T-helper 1 cell treated with Interleukin-12 subunit alpha and Interleukin-12 subunit beta and Interleukin-4 antibody, amounts not matched to agents 30 ng/mL and 1 ng/mL, for 36 hours (primary cell): ENCODE measurements around the gene STARD3. TPM values are rescaled to one million over a fixed set of nuclear protein-coding genes. Genes with fewer than 3 reads are reported as not detected.

Source experiments
- intact Hi-C: fragments of 100-400 bp; cut with micrococcal nuclease; formaldehyde crosslinking; loops from one replicate; pipeline ENCODE4 v1.15.1; 2024
- total RNA-seq: library from RNA; stranded (reverse); gene quantifications from 2 replicates; pipeline ENCODE4 v1.2.3, GENCODE V29; 2022

Gene STARD3
- total RNA-seq, 1 donor from 2014 or later, result 70.6 TPM

- intact Hi-C loops, result no loop called here
Measured at GRCh38 chr17:39618246-39618913, 18.6 kb upstream of the STARD3 start.

DNA sequence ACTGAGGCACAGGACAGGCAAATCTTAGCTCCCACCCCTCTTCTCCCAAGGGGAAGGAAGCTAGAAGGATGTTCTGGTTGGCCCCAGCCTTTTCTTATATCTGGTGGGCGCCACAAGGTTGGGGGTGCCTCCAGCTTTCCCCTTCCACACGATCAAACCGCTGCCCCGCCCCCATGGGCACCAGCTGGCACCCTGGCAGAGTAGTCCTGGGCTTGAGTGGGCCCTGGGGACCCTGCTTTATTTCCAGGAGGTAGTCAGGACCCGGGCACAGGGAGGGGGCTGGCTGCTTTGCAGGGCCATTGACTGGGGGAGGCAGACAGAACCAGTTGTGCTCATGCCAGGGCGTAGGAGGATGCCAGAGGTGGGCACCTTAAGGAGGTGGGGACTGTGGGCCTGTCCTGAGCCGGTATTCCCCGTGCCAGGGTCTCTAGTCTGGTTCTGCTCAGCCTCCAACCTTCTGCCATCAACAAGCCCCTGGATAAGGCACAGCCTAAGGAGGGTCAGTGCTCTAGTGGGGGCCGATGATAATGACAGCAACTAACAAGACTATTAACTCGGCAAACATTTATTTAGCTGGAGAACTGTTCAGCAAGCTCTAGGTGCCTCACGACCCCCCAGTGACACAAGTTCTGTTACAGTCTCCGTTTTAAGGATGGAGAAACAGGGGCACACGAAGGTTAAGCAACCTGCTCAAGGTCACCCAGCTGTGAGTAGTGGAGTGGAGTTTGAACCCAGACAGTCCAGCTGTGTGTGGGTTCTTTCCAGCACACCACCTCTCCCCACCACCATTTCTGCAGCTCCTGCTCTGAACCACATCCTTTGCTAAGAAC, 17.8 kb upstream of the STARD3 start:
- intact Hi-C loops, result no loop called here

- intact Hi-C loops, result no loop called here
Measured at GRCh38 chr17:39619786-39620101, 17.2 kb upstream of the STARD3 start.

DNA sequence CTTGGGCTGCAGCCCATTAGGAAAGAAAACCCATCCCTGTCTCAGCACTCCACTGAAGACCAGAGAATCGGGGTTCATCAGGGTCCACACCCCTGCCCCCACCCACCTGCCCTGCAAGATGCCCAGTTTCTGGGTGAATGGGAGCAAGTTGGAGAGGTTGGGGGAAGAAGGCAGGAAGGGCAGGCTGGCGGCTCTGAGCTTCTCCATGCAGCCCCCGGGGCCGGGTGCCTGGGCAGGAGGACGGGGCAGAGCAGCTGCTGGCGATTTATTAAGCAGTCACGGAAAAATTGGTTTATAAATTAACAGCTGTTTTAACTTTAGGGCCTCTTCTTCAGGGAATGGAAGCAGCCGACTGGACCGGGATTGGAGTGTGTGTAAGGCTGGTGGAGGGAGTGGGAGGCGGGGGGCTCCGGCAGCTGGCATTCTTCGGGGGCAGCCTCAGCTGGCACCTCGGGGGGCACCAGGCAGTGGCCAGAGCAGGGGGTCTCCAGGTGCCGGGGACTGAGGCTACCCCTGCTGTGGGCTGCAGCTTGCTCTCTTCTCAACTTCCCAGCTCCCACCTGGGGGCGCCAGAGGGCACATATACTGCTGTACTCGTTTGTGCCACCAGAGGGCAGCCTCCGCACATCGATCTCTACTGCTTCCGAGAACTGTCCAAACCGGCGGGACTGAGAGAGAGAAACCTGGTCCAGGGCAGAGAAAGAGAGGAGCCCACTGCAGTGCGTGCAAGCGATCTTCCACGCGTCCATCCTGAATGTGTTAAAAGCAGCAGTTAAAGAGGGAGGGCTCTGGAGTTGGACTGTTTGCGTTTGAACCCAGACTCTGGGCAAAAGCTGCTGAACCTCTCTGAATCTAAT, 15.2 kb upstream of the STARD3 start:
- intact Hi-C loops, result loop anchor here (1.0 to 2.0 kb wide), 12 partner anchors 13 to 415 kb away; partner anchors contain the start of genes MIEN1, PNMT and PSMD3

GRCh38 chr17:39622380-39623006, 14.5 kb upstream of the STARD3 start:
- intact Hi-C loops, result loop anchor here (1.0 to 2.0 kb wide), 14 partner anchors 12 to 416 kb away; partner anchors contain the start of genes MIEN1, PNMT and PSMD3

DNA sequence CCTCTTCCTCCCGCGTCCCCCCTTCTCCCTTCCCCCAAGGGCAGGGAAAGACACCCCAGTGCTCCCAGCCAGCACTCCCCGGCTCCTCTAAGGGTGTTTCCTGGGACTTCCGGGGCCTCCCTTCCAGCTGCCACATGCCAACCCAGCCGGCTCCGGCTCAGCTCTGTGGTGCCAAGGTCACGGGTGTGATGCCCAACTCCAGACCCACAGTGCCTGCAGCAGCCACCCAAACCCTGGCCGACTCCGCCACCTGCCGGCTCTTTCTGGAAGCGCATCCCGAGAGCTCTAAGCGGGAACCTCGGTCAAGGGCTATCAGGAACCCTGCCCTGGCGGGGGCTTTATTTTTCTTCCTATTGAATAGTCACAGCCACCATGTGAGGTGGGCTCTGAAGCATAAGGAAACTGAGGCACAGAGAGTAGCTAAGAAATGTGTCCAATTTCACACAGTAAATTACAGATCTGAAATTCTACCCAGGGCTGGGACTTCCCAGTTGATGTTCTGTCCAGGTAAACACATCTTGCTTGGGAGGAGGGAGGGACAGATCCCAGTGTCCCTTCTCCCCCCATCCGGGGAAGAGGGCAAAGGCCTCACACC, 13.5 kb upstream of the STARD3 start:
- intact Hi-C loops, result loop anchor here (1.0 to 2.0 kb wide), 4 partner anchors 75 to 417 kb away; no protein-coding TSS in a partner anchor

DNA sequence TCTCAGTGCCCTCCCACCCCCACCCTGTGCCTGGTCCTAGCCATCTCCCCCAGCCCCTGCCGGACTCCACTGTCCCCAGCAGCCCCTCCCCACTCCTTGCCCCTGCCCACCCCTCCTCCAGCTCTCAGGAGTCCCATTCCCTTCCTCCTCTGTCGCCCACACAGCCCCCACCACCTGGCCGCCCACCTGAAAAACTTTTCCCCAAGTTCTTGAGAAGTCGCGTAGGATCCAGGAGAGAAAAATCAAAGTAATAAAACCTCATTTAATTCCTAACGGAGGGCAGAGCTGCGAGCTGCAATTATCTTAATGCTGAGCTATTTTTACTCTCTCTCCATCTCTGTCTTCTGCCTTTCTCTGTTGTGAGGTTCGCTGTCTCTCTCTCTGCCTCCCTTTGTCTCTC, 12.6 kb upstream of the STARD3 start:
- intact Hi-C loops, result no loop called here

- intact Hi-C loops, result no loop called here
Measured at GRCh38 chr17:39625198-39625785, 11.7 kb upstream of the STARD3 start.

DNA sequence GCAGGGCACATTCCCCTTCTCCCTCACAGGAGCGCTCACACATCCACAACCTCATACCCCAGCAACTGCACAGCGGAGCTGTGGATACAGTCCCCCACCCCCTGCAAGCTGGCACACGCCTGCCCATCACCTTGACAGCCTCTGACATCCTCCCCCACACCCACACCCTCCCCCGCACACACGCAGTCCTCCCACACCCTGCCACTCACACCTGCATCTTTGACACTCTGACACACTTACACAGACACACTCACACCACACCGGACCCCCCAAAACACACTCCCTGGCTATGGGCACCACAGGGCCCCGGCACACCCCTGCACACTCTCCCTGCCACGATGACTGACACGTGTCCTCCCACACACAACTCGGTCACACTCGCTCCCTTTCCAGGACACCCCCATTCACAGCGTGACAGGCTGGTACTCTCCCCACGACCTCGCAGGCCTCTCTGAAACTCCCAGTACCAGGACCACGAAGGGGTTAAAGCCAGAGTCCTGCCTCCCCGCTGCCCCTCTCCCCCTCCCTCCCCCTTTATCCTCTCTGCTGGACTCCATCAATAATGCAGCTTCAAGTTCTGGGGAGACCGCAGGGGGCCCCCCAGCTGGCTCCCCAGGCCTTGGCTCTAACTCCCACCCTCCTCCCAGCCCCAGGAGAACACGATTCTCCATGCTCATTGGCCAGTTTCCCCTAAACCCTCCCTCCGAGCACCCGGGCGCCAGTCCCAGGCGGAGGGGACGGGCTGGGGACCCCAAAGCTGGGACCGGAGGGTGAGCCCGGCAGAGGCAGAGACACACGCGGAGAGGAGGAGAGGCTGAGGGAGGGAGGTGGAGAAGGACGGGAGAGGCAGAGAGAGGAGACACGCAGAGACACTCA, 10.5 kb upstream of the STARD3 start, which contains the start of gene PPP1R1B:
Gene PPP1R1B, plus strand, starts transcription at position 782 of the 876 bp plus-strand sequence. CDS start 441 bp downstream, outside the sequence.
- intact Hi-C loops, result no loop called here

DNA sequence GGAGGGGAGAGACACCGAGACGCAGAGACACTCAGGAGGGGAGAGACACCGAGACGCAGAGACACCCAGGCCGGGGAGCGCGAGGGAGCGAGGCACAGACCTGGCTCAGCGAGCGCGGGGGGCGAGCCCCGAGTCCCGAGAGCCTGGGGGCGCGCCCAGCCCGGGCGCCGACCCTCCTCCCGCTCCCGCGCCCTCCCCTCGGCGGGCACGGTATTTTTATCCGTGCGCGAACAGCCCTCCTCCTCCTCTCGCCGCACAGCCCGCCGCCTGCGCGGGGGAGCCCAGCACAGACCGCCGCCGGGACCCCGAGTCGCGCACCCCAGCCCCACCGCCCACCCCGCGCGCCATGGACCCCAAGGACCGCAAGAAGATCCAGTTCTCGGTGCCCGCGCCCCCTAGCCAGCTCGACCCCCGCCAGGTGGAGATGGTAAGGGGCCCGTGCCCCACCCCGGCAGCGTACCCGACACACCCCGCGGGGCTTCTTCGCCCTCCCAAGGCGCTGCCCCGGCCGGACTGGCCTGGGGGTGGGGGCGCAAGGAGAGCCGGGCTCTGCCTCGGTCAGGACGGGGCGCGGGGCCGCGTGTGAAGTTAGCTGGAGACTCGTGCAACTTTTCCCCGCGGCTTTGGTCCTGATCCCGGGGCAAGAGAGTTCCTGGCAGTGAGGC, 9.8 kb upstream of the STARD3 start:
- intact Hi-C loops, result no loop called here

GRCh38 chr17:39627712-39628516, 9.0 kb upstream of the STARD3 start:
- intact Hi-C loops, result no loop called here

DNA sequence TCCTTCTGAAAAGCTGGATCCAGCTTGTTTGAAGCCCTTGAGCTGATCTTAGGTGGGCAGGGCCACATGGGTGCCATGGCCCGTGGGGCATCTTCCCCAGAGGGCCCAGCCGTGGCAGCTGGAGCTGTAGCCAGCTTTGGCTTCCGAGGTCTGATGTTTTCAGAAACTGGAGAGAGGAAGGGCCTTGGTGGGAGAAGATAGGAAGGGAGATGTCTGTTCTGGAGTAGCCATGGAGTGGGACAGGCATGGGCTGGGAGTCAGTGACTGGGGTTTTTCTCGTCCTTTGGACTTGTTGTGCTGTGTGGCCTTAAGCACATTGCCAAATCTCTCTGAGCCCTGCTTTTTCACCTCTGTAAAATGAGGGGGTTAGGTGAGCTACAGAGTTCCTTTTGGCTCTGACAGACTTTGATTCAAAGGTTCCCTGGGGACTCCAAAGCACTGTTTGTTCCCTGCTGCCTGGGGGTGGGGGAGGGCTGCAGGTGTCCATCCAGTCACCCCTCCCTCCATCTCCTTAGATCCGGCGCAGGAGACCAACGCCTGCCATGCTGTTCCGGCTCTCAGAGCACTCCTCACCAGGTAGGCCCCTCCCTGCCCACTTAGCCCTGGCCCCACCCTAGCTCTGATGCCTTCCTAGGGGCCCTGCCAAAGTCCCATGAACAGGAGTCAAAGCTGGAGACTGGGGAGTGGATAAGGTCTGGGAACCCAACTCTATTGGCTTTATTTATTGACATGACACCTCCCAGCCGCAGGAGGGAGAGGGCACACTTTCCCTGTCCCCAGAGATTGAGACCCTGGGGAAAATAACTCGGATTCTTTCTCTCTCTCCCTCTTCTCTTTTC, 8.1 kb upstream of the STARD3 start:
- intact Hi-C loops, result no loop called here

- intact Hi-C loops, result no loop called here
Measured at GRCh38 chr17:39629494-39629880, 7.5 kb upstream of the STARD3 start.

- intact Hi-C loops, result no loop called here
Measured at GRCh38 chr17:39629898-39630297, 7.0 kb upstream of the STARD3 start.

GRCh38 chr17:39631403-39631802, 5.5 kb upstream of the STARD3 start:
- intact Hi-C loops, result no loop called here

GRCh38 chr17:39632153-39632941, 4.6 kb upstream of the STARD3 start:
- intact Hi-C loops, result no loop called here
